ENCODE measurements around the gene BICDL1. TPM values are rescaled to one million over a fixed set of nuclear protein-coding genes. Genes with fewer than 3 reads are reported as not detected.

BICDL1 gene
- total and polyA plus RNA-seq, 10 of the 15 experiments (the other 5 are each of a cell fraction or from before 2014, with no cell fraction given) = 0.72 to 12.3 (median 4.2) TPM

- Histone ChIP-seq H3K27ac (ENCODE audit: control insufficient read depth, insufficient read depth) (peak overlapping the region; percentile 56), H3K4me1 (ENCODE audit: control insufficient read depth, insufficient read depth, low read length) (peaks cover 49% of the 10 kb centered on the region), H3K9ac (ENCODE audit: control insufficient read depth, insufficient read depth, low read length) (peak overlapping the region; percentile 53), H3K4me3 (peak overlapping the region; percentile 62), H3K4me2 (ENCODE audit: control insufficient read depth, insufficient read depth) (peak overlapping the region; percentile 87), H3K36me3 (ENCODE audit: control insufficient read depth in 2 of 2, insufficient read depth in 2 of 2, low read length in 1 of 2) (peaks cover 8 to 17% of the 10 kb centered on the region in 2 experiments), H4K20me1 (ENCODE audit: control insufficient read depth, insufficient read depth) (peaks cover 16% of the 10 kb centered on the region), H3K79me2 (ENCODE audit: control insufficient read depth, insufficient read depth, low read length) (peaks cover 84% of the 10 kb centered on the region), H3K9me3 (replicated peaks; ENCODE audit: control insufficient read depth, insufficient read depth, low read length) (no peaks in the 10 kb centered on the region), H3K27me3 (replicated peaks in 1 of 2; ENCODE audit: control insufficient read depth in 2 of 2, insufficient read depth in 2 of 2, low read length in 1 of 2) (no peaks in the 10 kb centered on the region), H2AFZ (ENCODE audit: control insufficient read depth, low read depth, low read length) (no peak overlapping the region)
- SMC1A ChIA-PET (ENCODE audit: uncharacterized antibody, unreplicated experiment) = interaction anchor here (0.7 to 3.9 kb wide), 16 partner anchors 9 to 117 kb away, joined by 3 to 29 read pairs (median 4); partner anchors contain the start of gene RPLP0
- no TSS peak for BruUV-seq (replicated peaks)
- ATAC-seq (peak; percentile 92), FAIRE-seq (peak; percentile 54), DNase-seq (ENCODE audit: low read depth, low spot score) (no peak)
- in situ Hi-C loops (cut with MboI) = no loop called here
- POLR2A ChIA-PET = interaction anchor here (0.6 to 2.1 kb wide), 12 partner anchors 8 to 1906 kb away, joined by 3 to 10 read pairs (median 5); partner anchors contain the start of gene RPLP0
- CTCF ChIA-PET = interaction anchor here (0.7 to 2.8 kb wide), 8 partner anchors 10 to 120 kb away, joined by 3 to 25 read pairs (median 7); partner anchors contain the start of gene RPLP0
- WGBS (ENCODE audit: insufficient coverage, insufficient replicate concordance, low lambda C conversion rate, missing lambda C conversion rate) = 16% methylated on average over 26 of the region's 26 CpGs
- RAD21 ChIA-PET (ENCODE audit: unreplicated experiment) = interaction anchor here (0.6 to 3.4 kb wide), 14 partner anchors 9 to 187 kb away, joined by 3 to 29 read pairs (median 5); partner anchors contain the start of genes PXN and RPLP0
- intact Hi-C loops (cut with micrococcal nuclease; ENCODE audit: unreplicated experiment) = loop anchor here (2.0 to 10.0 kb wide), 2 partner anchors 24 to 154 kb away; partner anchors contain the start of gene PXN
- no peak for TF ChIP-seq JUND (IDR thresholded peaks at IDR 0.05; ENCODE audit: low read depth, low read length)
- TF ChIP-seq SIX5 (IDR thresholded peaks at IDR 0.05; ENCODE audit: low read depth, low read length, severe bottlenecking) = no peak
- TF ChIP-seq BHLHE40 (IDR thresholded peaks at IDR 0.05; ENCODE audit: borderline replicate concordance in 1 of 2, low read depth in 2 of 2, low read length in 1 of 2) = peak in 1 of 2 experiments; percentile 12; a peak in 1 of 4 replicates
- TF ChIP-seq RUNX3 (IDR thresholded peaks at IDR 0.05; ENCODE audit: low read length) = peak; percentile 84
- TF ChIP-seq KAT2A (conservative IDR thresholded peaks at IDR 0.05; ENCODE audit: control insufficient read depth, low read depth, low read length) = no peak
- no peak for TF ChIP-seq TCF7 (IDR thresholded peaks at IDR 0.05; ENCODE audit: borderline replicate concordance)
- TF ChIP-seq KDM1A (IDR thresholded peaks at IDR 0.05; ENCODE audit: borderline replicate concordance) = no peak
- no peak for TF ChIP-seq ZNF24 (IDR thresholded peaks at IDR 0.05)
- TF ChIP-seq POLR2AphosphoS5 (IDR thresholded peaks at IDR 0.05; ENCODE audit: low read length) = no peak
- peak; percentile 87 for TF ChIP-seq ZNF687 (IDR thresholded peaks at IDR 0.05)
- no peak for TF ChIP-seq RFX5 (IDR thresholded peaks at IDR 0.05; ENCODE audit: low read depth, low read length)
- TF ChIP-seq, protein P1, sequence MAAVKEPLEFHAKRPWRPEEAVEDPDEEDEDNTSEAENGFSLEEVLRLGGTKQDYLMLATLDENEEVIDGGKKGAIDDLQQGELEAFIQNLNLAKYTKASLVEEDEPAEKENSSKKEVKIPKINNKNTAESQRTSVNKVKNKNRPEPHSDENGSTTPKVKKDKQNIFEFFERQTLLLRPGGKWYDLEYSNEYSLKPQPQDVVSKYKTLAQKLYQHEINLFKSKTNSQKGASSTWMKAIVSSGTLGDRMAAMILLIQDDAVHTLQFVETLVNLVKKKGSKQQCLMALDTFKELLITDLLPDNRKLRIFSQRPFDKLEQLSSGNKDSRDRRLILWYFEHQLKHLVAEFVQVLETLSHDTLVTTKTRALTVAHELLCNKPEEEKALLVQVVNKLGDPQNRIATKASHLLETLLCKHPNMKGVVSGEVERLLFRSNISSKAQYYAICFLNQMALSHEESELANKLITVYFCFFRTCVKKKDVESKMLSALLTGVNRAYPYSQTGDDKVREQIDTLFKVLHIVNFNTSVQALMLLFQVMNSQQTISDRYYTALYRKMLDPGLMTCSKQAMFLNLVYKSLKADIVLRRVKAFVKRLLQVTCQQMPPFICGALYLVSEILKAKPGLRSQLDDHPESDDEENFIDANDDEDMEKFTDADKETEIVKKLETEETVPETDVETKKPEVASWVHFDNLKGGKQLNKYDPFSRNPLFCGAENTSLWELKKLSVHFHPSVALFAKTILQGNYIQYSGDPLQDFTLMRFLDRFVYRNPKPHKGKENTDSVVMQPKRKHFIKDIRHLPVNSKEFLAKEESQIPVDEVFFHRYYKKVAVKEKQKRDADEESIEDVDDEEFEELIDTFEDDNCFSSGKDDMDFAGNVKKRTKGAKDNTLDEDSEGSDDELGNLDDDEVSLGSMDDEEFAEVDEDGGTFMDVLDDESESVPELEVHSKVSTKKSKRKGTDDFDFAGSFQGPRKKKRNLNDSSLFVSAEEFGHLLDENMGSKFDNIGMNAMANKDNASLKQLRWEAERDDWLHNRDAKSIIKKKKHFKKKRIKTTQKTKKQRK (IDR thresholded peaks at IDR 0.05; ENCODE audit: low read depth, low read length) = no peak
- TF ChIP-seq ZBED1 (IDR thresholded peaks at IDR 0.05; ENCODE audit: borderline replicate concordance) = no peak
- TF ChIP-seq DPF2 (IDR thresholded peaks at IDR 0.05) = peak; percentile 87; the same call in 1 of the 2 replicates
- TF ChIP-seq NRF1 (conservative IDR thresholded peaks at IDR 0.05; ENCODE audit: low read depth, low read length) = 0 out of 2 replicates have a peak, but pooled peaks have one; percentile 11
- no peak for TF ChIP-seq SMAD1 (IDR thresholded peaks at IDR 0.05; ENCODE audit: low read depth, partially characterized antibody)
Measured at GRCh38 chr12:120110550-120111501, 121.8 kb downstream of the BICDL1 start.
